H1 (cell line): ENCODE data around the gene LIAS. TPM values are rescaled to one million over a fixed set of nuclear protein-coding genes. Genes with fewer than 3 reads are reported as not detected.

ENCODE experiments used
- CTCF ChIA-PET: fragments of 300-600 bp; sonication (Branson Sonifier 250); formaldehyde crosslinking; loops from one replicate; lab custom pipeline; 2021; ENCODE audit not compliant: partially characterized antibody; lab: Charles Lee
- POLR2A ChIA-PET: fragments of 300-600 bp; sonication (Branson Sonifier 250); formaldehyde crosslinking; loops from one replicate; lab custom pipeline; 2021; ENCODE audit warnings: inconsistent platforms; ENCODE audit not compliant: partially characterized antibody; lab: Charles Lee
- DNase-seq, 2 experiments: peaks; one replicate each; pipeline versions ENCODE4 v3.0.0 to v3.0.0-alpha.2; 2010 to 2022; ENCODE audit warnings: low spot score in 2 of 2, low read depth in 1 of 2, mixed read lengths in 1 of 2
- FAIRE-seq: peaks from 2 replicates; lab custom pipeline; 2011; peaks lifted over from hg19 to GRCh38; lab: Jason Lieb, UNC
- H2AFZ ChIP-seq: 2 replicates; pipeline ENCODE4 v1.8.1; 2012; ENCODE audit warnings: low read length, inconsistent platforms
- H2AK5ac ChIP-seq: 2 replicates; pipeline ENCODE4 v1.6.1; 2013; ENCODE audit warnings: low read depth, low read length
- H2BK120ac ChIP-seq: replicated peaks from 2 replicates; pipeline ENCODE3; 2013; ENCODE audit warnings: low read depth, low read length, inconsistent platforms
- H2BK12ac ChIP-seq: 2 replicates; pipeline ENCODE4 v1.6.1; 2013; ENCODE audit warnings: low read depth, low read length
- H2BK15ac ChIP-seq: 2 replicates; pipeline ENCODE4 v1.6.1; 2013; ENCODE audit warnings: low read length
- H2BK20ac ChIP-seq: 2 replicates; pipeline ENCODE4 v1.6.1; 2013; ENCODE audit warnings: low read length
- H2BK5ac ChIP-seq: 2 replicates; pipeline ENCODE4 v1.6.1; 2013; ENCODE audit warnings: low read depth, low read length
- H3K14ac ChIP-seq: 2 replicates; pipeline ENCODE4 v1.6.1; 2013; ENCODE audit warnings: inconsistent platforms; ENCODE audit not compliant: insufficient read length
- H3K18ac ChIP-seq: 2 replicates; pipeline ENCODE4 v1.6.1; 2013; ENCODE audit warnings: low read length; ENCODE audit errors: extremely low read depth
- H3K23ac ChIP-seq: 2 replicates; pipeline ENCODE4 v1.6.1; 2013; ENCODE audit warnings: inconsistent platforms; ENCODE audit not compliant: insufficient read length
- H3K23me2 ChIP-seq: 2 replicates; pipeline ENCODE4 v1.6.1; 2013; ENCODE audit warnings: low read depth, low read length
- H3K27ac ChIP-seq: 2 replicates; pipeline ENCODE4 v1.6.1; 2011; ENCODE audit warnings: low read depth, low read length, inconsistent platforms
- H3K27me3 ChIP-seq, 4 experiments: replicated peaks in 1 of 4; 1 replicate in 1 of 4; 2 replicates in 3 of 4; pipeline versions ENCODE4 v1.6.1 to v1.8.1; 2011 to 2013; ENCODE audit warnings: low read length in 3 of 4, mild to moderate bottlenecking in 3 of 4, inconsistent platforms in 2 of 4, mixed read lengths in 2 of 4, moderate library complexity in 1 of 4; ENCODE audit not compliant: control insufficient read depth in 3 of 4, insufficient read depth in 3 of 4; ENCODE audit errors: extremely low read depth in 1 of 4
- H3K36me3 ChIP-seq, 4 experiments: 2 replicates each; pipeline versions ENCODE4 v1.6.1 to v1.8.1; 2011 to 2013; ENCODE audit warnings: mild to moderate bottlenecking in 4 of 4, low read length in 3 of 4, moderate library complexity in 2 of 4, control low read depth in 1 of 4, inconsistent platforms in 1 of 4; ENCODE audit not compliant: insufficient read depth in 4 of 4, control insufficient read depth in 2 of 4
- H3K4ac ChIP-seq: replicated peaks from 2 replicates; pipeline ENCODE3; 2013; ENCODE audit warnings: low read length, low read depth, mixed read lengths, inconsistent platforms; ENCODE audit not compliant: insufficient read length
- H3K4me1 ChIP-seq, 4 experiments: replicated peaks in 1 of 4; 1 replicate in 1 of 4; 2 replicates in 3 of 4; pipeline versions ENCODE4 v1.6.1 to v1.8.1; 2011 to 2013; ENCODE audit warnings: low read length in 3 of 4, inconsistent platforms in 2 of 4, mixed read lengths in 1 of 4; ENCODE audit not compliant: insufficient read depth in 4 of 4, control insufficient read depth in 3 of 4
- H3K4me2 ChIP-seq, 2 experiments: 2 replicates each; pipeline versions ENCODE4 v1.6.1 to v1.8.1; 2011 to 2013; ENCODE audit warnings: low read depth in 2 of 2, low read length in 2 of 2, control low read depth in 1 of 2, inconsistent platforms in 1 of 2, mild to moderate bottlenecking in 1 of 2; ENCODE audit not compliant: insufficient read depth in 1 of 2
- H3K4me3 ChIP-seq, 4 experiments: fragments of 200-600, 300-600 bp in 1 of 4; sonication (generic), shearing (Covaris generic), sonication (Bioruptor Twin) in 1 of 4; 2 replicates each; pipeline versions ENCODE4 v1.5.1 to v1.8.1; 2011 to 2016; ENCODE audit warnings: low read length in 4 of 4, low read depth in 3 of 4, control low read depth in 2 of 4, inconsistent platforms in 2 of 4, mild to moderate bottlenecking in 2 of 4, mixed read lengths in 1 of 4, moderate library complexity in 1 of 4; ENCODE audit not compliant: insufficient read depth in 2 of 4; ENCODE audit errors: extremely low read depth in 1 of 4
- H3K56ac ChIP-seq: replicated peaks from 2 replicates; pipeline ENCODE3; 2013; ENCODE audit warnings: low read depth, mild to moderate bottlenecking, mixed read lengths, low read length, inconsistent platforms; ENCODE audit not compliant: insufficient read length
- H3K79me1 ChIP-seq: 2 replicates; pipeline ENCODE4 v1.6.1; 2013; ENCODE audit warnings: low read depth, low read length, control low read depth
- H3K79me2 ChIP-seq, 2 experiments: 2 replicates each; pipeline versions ENCODE4 v1.6.1 to v1.8.1; 2012 to 2013; ENCODE audit warnings: low read length in 2 of 2, mild to moderate bottlenecking in 2 of 2, inconsistent platforms in 1 of 2; ENCODE audit not compliant: insufficient read depth in 2 of 2, control insufficient read depth in 1 of 2
- H3K9ac ChIP-seq, 4 experiments: replicated peaks in 1 of 4; 1 replicate in 1 of 4; 2 replicates in 3 of 4; pipeline versions ENCODE4 v1.6.1 to v1.8.1; 2011 to 2013; ENCODE audit warnings: low read depth in 3 of 4, low read length in 3 of 4, control low read depth in 2 of 4, mild to moderate bottlenecking in 2 of 4, moderate library complexity in 2 of 4, inconsistent platforms in 1 of 4; ENCODE audit errors: extremely low read depth in 1 of 4
- H3K9me3 ChIP-seq, 2 experiments: 2 replicates each; pipeline versions ENCODE4 v1.6.1 to v1.8.1; 2012 to 2013; ENCODE audit warnings: mild to moderate bottlenecking in 2 of 2, moderate library complexity in 2 of 2, control low read depth in 1 of 2, inconsistent platforms in 1 of 2, low read depth in 1 of 2, low read length in 1 of 2, mixed read lengths in 1 of 2; ENCODE audit not compliant: insufficient read depth in 2 of 2
- H4K20me1 ChIP-seq, 2 experiments: replicated peaks in 1 of 2; 2 replicates each; pipeline versions ENCODE3 to v1.8.1; 2011 to 2013; ENCODE audit warnings: inconsistent platforms in 2 of 2, low read length in 2 of 2, mild to moderate bottlenecking in 1 of 2; ENCODE audit not compliant: insufficient read depth in 2 of 2, control insufficient read depth in 1 of 2
- H4K5ac ChIP-seq: 2 replicates; pipeline ENCODE4 v1.6.1; 2013; ENCODE audit warnings: low read length, low read depth, mixed read lengths, inconsistent platforms; ENCODE audit not compliant: insufficient read length
- H4K8ac ChIP-seq: 2 replicates; pipeline ENCODE4 v1.8.0; 2013; ENCODE audit warnings: mild to moderate bottlenecking, moderate library complexity, low read length, inconsistent platforms; ENCODE audit not compliant: insufficient read depth; ENCODE audit errors: extremely low read depth
- H4K91ac ChIP-seq: replicated peaks from 2 replicates; pipeline ENCODE3; 2013; ENCODE audit warnings: low read length, mixed read lengths, inconsistent platforms; ENCODE audit not compliant: insufficient read length
- BRCA1 ChIP-seq: IDR thresholded peaks from 2 replicates; pipeline ENCODE4 v1.6.1; 2012; ENCODE audit warnings: low read depth, low read length, improper control_type of control experiment
- CHD2 ChIP-seq: IDR thresholded peaks from 2 replicates; pipeline ENCODE4 v1.6.1; 2012; ENCODE audit warnings: low read length, improper control_type of control experiment
- CTBP2 ChIP-seq: IDR thresholded peaks from 2 replicates; pipeline ENCODE4 v1.7.0; 2011; ENCODE audit warnings: borderline replicate concordance, mild to moderate bottlenecking, moderate library complexity, mixed read lengths, low read length; ENCODE audit not compliant: insufficient read depth, insufficient read length
- EZH2 ChIP-seq: fragments of 200-600 bp; sonication (generic); IDR thresholded peaks from 2 replicates; pipeline ENCODE4 v1.7.1; 2012; ENCODE audit warnings: low read depth, mild to moderate bottlenecking, moderate library complexity, low read length, inconsistent platforms; ENCODE audit not compliant: severe bottlenecking
- JUN ChIP-seq: IDR thresholded peaks from 2 replicates; pipeline ENCODE4 v1.6.1; 2011; ENCODE audit warnings: low read depth, mild to moderate bottlenecking, improper control_type of control experiment, low read length
- NRF1 ChIP-seq: IDR thresholded peaks from 2 replicates; pipeline ENCODE4 v1.6.1; 2011; ENCODE audit warnings: mild to moderate bottlenecking, low read depth, low read length, improper control_type of control experiment
- RAD21 ChIP-seq, 2 experiments: IDR thresholded peaks in 1 of 2; conservative IDR thresholded peaks in 1 of 2; 2 replicates each; pipeline ENCODE4 v1.6.1; 2011; ENCODE audit warnings: low read depth in 2 of 2, low read length in 2 of 2, improper control_type of control experiment in 1 of 2, inconsistent platforms in 1 of 2, mild to moderate bottlenecking in 1 of 2, moderate library complexity in 1 of 2
- RNF2 ChIP-seq: fragments of 200-900, 300-1000 bp; sonication (generic); IDR thresholded peaks from 2 replicates; pipeline ENCODE4 v1.7.1; 2016; ENCODE audit warnings: borderline replicate concordance, low read depth, mild to moderate bottlenecking, antibody characterized with exemption, low read length; ENCODE audit not compliant: poor library complexity, severe bottlenecking; ENCODE audit errors: missing control alignments
- SP4 ChIP-seq: IDR thresholded peaks from 2 replicates; pipeline ENCODE4 v1.6.1; 2012; ENCODE audit warnings: low read length, inconsistent platforms
- YY1 ChIP-seq: IDR thresholded peaks from 2 replicates; pipeline ENCODE4 v1.6.1; 2011; ENCODE audit warnings: low read depth, mild to moderate bottlenecking, low read length
- WGBS, 2 experiments: shearing (Covaris generic) in 1 of 2; methylation state at CpG; one replicate each; pipeline versions ENCODE4 v1.1.6 to v1.1.7; 2013 to 2015; ENCODE audit warnings: low lambda C conversion rate in 2 of 2, mixed read lengths in 2 of 2, inconsistent platforms in 1 of 2, low coverage in 1 of 2, missing lambda C conversion rate in 1 of 2; ENCODE audit not compliant: insufficient replicate concordance in 2 of 2, insufficient coverage in 1 of 2, insufficient read length in 1 of 2; ENCODE audit errors: extremely low coverage in 1 of 2, missing lambda C conversion rate in 1 of 2; 5-methylcytosine and 5-hydroxymethylcytosine counted together
- polyA plus RNA-seq, 7 experiments: library from polyadenylated mRNA; depleted of rRNA in 3 of 7; stranded (reverse) in 5 of 7; unstranded in 2 of 7; fragments of >200 nt in 5 of 7; fragments of 200-250 nt in 2 of 7; gene quantifications; 1 replicate in 5 of 7; 2 replicates in 1 of 7; 4 replicates in 1 of 7; pipeline versions ENCODE4 v1.2.1 to v1.2.3, GENCODE V29; 2011 to 2013; ENCODE audit warnings: missing spikeins in 2 of 7, mixed read lengths in 2 of 7
- total RNA-seq: library from RNA; stranded (reverse); fragmentation: NEBNext Ultra II Directional; extraction: Animal tissue kit (Norgen Biotek cat#: 25700); gene quantifications from 2 replicates; pipeline ENCODE4 v1.2.1, GENCODE V29; 2021

Gene LIAS
- total and polyA plus RNA-seq, 2 of the 8 experiments (the other 6 are each of a cell fraction or from before 2014, with no cell fraction given) = 10.5 to 24.9 TPM

- no peaks in the 10 kb centered on the region for H3K79me1 ChIP-seq
- 0 out of 2 replicates have a peak overlapping the region, but pooled peaks have one; percentile 46 for H2BK5ac ChIP-seq
- H4K5ac ChIP-seq = no peak overlapping the region
- H3K4me2 ChIP-seq = peak overlapping the region; percentile 62 to 77
- H4K20me1 ChIP-seq = no peaks in the 10 kb centered on the region
- H3K18ac ChIP-seq = peak overlapping the region; percentile 25; the same call in 1 of the 2 replicates
- H3K9ac ChIP-seq = peak overlapping the region in 2 of 4 experiments; percentile 43; a peak in 4 of 7 replicates
- H3K4me3 ChIP-seq = peak overlapping the region; percentile 46 to 63 (median 50)
- no peak for FAIRE-seq
- H3K23me2 ChIP-seq = peaks cover 8% of the 10 kb centered on the region; the same call in 1 of the 2 replicates
- H3K79me2 ChIP-seq = no peaks in the 10 kb centered on the region
- H3K23ac ChIP-seq = no peak overlapping the region
- no peaks in the 10 kb centered on the region; a peak in 1 of 7 replicates for H3K27me3 ChIP-seq
- H3K4ac ChIP-seq = peak overlapping the region; percentile 32
- H2BK20ac ChIP-seq = no peak overlapping the region; the same call in 1 of the 2 replicates
- peak overlapping the region; percentile 76 for H2AFZ ChIP-seq
- 0 out of 2 replicates have a peak overlapping the region, but pooled peaks have one; percentile 69 for H2AK5ac ChIP-seq
- DNase-seq = no peak
- ChIA-PET POLR2A (interaction anchor here (0.5 to 6.2 kb wide), 8 partner anchors 8 to 231 kb away, joined by 3 to 133 read pairs (median 4); partner anchors contain the start of genes LIAS, RFC1 and RPL9), CTCF (interaction anchor here (0.5 to 1.8 kb wide), 8 partner anchors 8 to 1050 kb away, joined by 3 to 8 read pairs (median 6); no protein-coding TSS in a partner anchor)
- peak overlapping the region; percentile 17 for H4K91ac ChIP-seq
- H3K4me1 ChIP-seq = peaks cover 0 to 7% (median 2%) of the 10 kb centered on the region in 4 experiments; a peak in 3 of 7 replicates
- peaks cover 0 to 13% (median 2%) of the 10 kb centered on the region in 4 experiments; a peak in 5 of 8 replicates for H3K36me3 ChIP-seq
- peak overlapping the region; percentile 86 for H2BK12ac ChIP-seq
- H3K14ac ChIP-seq = no peak overlapping the region
- H4K8ac ChIP-seq = peak overlapping the region; percentile 81
- no peaks in the 10 kb centered on the region for H3K9me3 ChIP-seq
- WGBS, 2 experiments = 71% methylated on average over 18 of the region's 20 CpGs; no CpG with 5 or more reads in 1 of the 2 experiments
- no peak overlapping the region for H3K27ac ChIP-seq
- peak overlapping the region; percentile 97; the same call in 1 of the 2 replicates for H2BK15ac ChIP-seq
- H2BK120ac ChIP-seq = no peak overlapping the region
- no peak overlapping the region for H3K56ac ChIP-seq
- TF ChIP-seq JUN (no peak), BRCA1 (no peak), RAD21 (IDR thresholded peaks at IDR 0.05 in 1 of 2, conservative IDR thresholded peaks at IDR 0.05 in 1 of 2; ENCODE audit: low read depth in 2 of 2, low read length in 2 of 2) (no peak), SP4 (no peak), NRF1 (no peak), YY1 (no peak), CTBP2 (no peak), EZH2 (no peak), CHD2 (no peak), RNF2 (no peak)
Observed at GRCh38 chr4:39446483-39446841, 12.4 kb upstream of the LIAS start.
